Chondrocyte (in vitro differentiated cells): ENCODE results near the gene DSCAML1. TPM values are rescaled to one million over a fixed set of nuclear protein-coding genes. Genes with fewer than 3 reads are reported as not detected.

Source experiments
- DNase-seq: peaks from one replicate; pipeline ENCODE4 v3.0.0; 2021; ENCODE audit warnings: mixed read lengths, low spot score
- H3K27ac Mint-ChIP-seq: one replicate; pipeline ENCODE4 v1.8.0; 2021; ENCODE audit warnings: mild to moderate bottlenecking, moderate library complexity, mixed read lengths; ENCODE audit not compliant: unreplicated experiment
- H3K27me3 Mint-ChIP-seq: 2 replicates; pipeline ENCODE4 v1.8.0; 2021; ENCODE audit warnings: low read depth, mixed read lengths
- H3K36me3 Mint-ChIP-seq: 2 replicates; pipeline ENCODE4 v1.8.0; 2021; ENCODE audit warnings: low read depth, mixed read lengths
- H3K4me1 Mint-ChIP-seq: 2 replicates; pipeline ENCODE4 v1.8.0; 2021; ENCODE audit warnings: low read depth, mild to moderate bottlenecking, mixed read lengths
- H3K4me3 Mint-ChIP-seq: one replicate; pipeline ENCODE4 v1.8.0; 2021; ENCODE audit warnings: mild to moderate bottlenecking, moderate library complexity, mixed read lengths; ENCODE audit not compliant: unreplicated experiment
- H3K9me3 Mint-ChIP-seq: 2 replicates; pipeline ENCODE4 v1.8.0; 2021; ENCODE audit warnings: low read depth, mixed read lengths
- total RNA-seq: library from RNA; stranded (reverse); gene quantifications from 3 replicates; pipeline ENCODE4 v1.2.1, GENCODE V29; 2021
- TF ChIP-seq, protein P1 (sequence below): fragments of 200-600 bp; sonication (generic); IDR thresholded peaks from 2 replicates; pipeline ENCODE4 v1.5.0; 2021; ENCODE audit warnings: antibody characterized with exemption, mild to moderate bottlenecking, moderate library complexity

DSCAML1 gene
- total RNA-seq, 1 donor from 2014 or later: not detected

DNA sequence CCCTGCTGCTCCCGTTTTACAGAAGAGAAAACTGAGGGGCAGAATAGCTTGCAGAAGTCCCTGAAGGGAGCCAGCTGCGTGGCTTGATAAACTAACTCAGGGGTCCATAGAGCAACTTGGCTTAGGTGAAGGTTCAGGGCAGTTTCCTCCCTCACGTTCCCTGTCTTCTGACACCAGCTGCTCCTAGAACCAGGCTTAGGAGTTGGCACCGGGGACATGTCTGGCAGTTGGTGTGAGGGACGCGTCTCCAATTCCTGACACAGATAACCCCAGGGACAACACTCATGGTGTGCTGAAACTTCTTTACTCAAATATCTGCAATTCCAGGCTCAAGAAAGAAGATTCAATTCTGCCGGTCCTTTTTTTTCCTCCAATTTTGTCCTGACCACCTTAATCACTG is 85.7 kb downstream of the DSCAML1 start:
- H3K36me3 Mint-ChIP-seq: no peaks in the 10 kb centered on the region
- H3K9me3 Mint-ChIP-seq: no peaks in the 10 kb centered on the region
- no peaks in the 10 kb centered on the region for H3K4me1 Mint-ChIP-seq
- no peak overlapping the region for H3K4me3 Mint-ChIP-seq
- TF ChIP-seq, protein P1, sequence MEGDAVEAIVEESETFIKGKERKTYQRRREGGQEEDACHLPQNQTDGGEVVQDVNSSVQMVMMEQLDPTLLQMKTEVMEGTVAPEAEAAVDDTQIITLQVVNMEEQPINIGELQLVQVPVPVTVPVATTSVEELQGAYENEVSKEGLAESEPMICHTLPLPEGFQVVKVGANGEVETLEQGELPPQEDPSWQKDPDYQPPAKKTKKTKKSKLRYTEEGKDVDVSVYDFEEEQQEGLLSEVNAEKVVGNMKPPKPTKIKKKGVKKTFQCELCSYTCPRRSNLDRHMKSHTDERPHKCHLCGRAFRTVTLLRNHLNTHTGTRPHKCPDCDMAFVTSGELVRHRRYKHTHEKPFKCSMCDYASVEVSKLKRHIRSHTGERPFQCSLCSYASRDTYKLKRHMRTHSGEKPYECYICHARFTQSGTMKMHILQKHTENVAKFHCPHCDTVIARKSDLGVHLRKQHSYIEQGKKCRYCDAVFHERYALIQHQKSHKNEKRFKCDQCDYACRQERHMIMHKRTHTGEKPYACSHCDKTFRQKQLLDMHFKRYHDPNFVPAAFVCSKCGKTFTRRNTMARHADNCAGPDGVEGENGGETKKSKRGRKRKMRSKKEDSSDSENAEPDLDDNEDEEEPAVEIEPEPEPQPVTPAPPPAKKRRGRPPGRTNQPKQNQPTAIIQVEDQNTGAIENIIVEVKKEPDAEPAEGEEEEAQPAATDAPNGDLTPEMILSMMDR: no peak
- H3K27ac Mint-ChIP-seq: no peak overlapping the region
- peaks cover 54% of the 10 kb centered on the region for H3K27me3 Mint-ChIP-seq
- DNase-seq: no peak

DNA sequence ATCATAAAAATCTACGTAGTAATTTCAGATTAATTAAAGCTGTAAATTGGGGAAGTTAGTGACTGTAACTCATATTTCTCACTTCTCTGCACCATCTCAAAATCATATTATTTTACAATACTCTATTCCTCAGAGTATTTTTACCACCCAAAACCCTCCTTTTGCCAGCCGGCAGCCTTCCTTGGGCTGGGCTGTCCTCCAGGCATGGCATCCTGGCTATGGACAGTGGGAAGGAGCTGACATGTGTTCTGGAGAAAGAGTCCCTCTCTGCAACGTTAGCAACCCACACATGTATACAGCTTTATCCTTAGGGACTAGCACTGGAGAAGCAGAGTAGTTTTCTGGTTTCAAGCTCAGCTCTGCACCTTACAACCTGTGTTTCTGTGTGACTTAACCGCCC is 86.8 kb downstream of the DSCAML1 start:
- H3K9me3 Mint-ChIP-seq: no peaks in the 10 kb centered on the region
- TF ChIP-seq, protein P1: no peak
- H3K4me1 Mint-ChIP-seq: no peaks in the 10 kb centered on the region
- peaks cover 60% of the 10 kb centered on the region for H3K27me3 Mint-ChIP-seq
- no peak for DNase-seq
- H3K4me3 Mint-ChIP-seq: no peak overlapping the region
- H3K36me3 Mint-ChIP-seq: no peaks in the 10 kb centered on the region
- no peak overlapping the region for H3K27ac Mint-ChIP-seq

DNA sequence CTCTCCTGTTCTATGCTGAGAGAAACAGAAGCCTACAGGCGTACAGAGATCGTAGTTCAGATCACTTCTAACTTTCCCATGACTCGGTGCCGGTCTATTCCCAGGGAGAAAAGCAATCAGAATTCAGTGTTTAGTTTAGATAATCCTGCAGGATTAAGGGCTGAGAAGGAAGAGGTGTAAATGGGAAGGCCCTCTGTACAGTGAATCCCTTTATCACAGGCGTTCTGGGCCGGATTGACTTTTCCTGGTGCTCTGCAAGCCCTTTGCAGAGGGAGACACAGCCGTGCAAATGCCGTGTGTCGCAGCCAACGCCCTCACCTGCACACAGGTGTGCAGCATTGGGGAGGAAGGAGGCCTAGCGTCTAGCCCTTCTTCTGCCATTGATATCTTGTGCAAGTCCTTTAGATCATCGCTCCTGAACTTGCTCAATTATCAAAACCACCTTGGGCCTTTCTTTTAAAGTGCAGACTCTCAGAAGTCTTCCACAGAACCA is 90.6 kb downstream of the DSCAML1 start:
- no peaks in the 10 kb centered on the region for H3K9me3 Mint-ChIP-seq
- peaks cover 68% of the 10 kb centered on the region for H3K27me3 Mint-ChIP-seq
- H3K27ac Mint-ChIP-seq: no peak overlapping the region
- H3K36me3 Mint-ChIP-seq: peaks cover 3% of the 10 kb centered on the region
- TF ChIP-seq, protein P1: no peak
- DNase-seq: no peak
- no peaks in the 10 kb centered on the region for H3K4me1 Mint-ChIP-seq
- no peak overlapping the region for H3K4me3 Mint-ChIP-seq

DNA sequence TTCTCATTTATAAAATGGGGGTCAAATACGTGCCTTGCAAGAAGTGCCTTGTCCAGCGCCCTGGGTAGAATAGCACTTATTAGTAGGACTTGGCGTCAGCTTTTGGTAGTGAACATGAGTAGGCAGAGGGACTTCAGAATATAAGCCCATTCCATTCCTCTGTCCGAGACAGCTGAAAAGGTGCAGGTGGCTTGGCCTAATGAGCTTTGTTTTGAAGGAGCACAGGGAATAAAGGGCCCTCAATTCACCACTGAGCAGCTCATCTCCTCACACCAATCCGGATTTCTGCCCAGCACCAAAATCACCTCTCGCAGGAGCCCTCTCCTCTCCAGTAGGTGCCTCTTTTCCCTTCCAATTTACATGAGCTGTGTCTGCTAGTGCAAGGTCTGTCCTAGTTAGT is 91.2 kb downstream of the DSCAML1 start:
- TF ChIP-seq, protein P1: no peak
- no peaks in the 10 kb centered on the region for H3K4me1 Mint-ChIP-seq
- no peak overlapping the region for H3K27ac Mint-ChIP-seq
- H3K36me3 Mint-ChIP-seq: peaks cover 3% of the 10 kb centered on the region
- H3K9me3 Mint-ChIP-seq: no peaks in the 10 kb centered on the region
- no peak for DNase-seq
- no peak overlapping the region for H3K4me3 Mint-ChIP-seq
- peaks cover 63% of the 10 kb centered on the region for H3K27me3 Mint-ChIP-seq

DNA sequence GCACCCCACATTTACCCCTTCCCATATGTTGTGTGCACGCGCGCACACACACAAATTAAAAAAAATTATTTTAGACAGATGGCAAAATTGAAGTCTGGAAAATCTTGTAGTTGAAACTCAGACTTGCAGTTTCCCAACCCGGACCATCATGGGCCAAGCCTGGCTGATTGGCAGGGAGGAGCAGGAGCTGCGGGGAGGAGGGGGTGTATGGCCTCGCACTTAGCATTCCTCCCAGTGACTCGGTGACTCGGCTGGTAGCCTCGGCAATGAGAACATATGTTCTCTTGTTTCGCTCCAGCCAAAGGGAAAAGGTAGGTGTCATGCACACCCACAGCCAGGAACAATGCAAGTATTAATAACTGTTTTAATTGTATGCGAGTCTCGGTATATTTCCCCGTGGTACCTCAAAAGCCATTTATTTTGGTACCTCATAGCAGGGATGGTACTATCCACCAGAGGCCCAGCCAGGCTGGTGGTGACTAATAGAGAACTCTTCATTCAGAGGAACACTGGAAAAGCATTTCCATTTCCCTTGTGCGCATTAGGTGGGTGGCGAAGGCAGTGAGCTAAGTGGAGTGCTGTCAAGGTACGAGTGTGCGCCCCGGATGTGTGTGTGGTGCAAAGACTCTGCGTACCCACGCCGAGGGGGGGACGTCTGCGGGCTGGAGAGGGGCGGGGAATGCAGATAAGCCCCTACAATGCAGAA is 92.5 kb downstream of the DSCAML1 start:
- H3K36me3 Mint-ChIP-seq: peaks cover 3% of the 10 kb centered on the region
- peaks cover 52% of the 10 kb centered on the region for H3K27me3 Mint-ChIP-seq
- no peak overlapping the region for H3K27ac Mint-ChIP-seq
- no peaks in the 10 kb centered on the region for H3K4me1 Mint-ChIP-seq
- no peak for DNase-seq
- no peak overlapping the region for H3K4me3 Mint-ChIP-seq
- TF ChIP-seq, protein P1: no peak
- no peaks in the 10 kb centered on the region for H3K9me3 Mint-ChIP-seq
